ENCODE results near the gene UCK1. TPM values are rescaled to one million over a fixed set of nuclear protein-coding genes. Genes with fewer than 3 reads are reported as not detected.

The UCK1 gene
- polyA plus RNA-seq, 2 of the 4 experiments (the other 2 are of a cell fraction) = 18.0 to 26.5 TPM

- ATAC-seq = no peak
- TF ChIP-seq CHD4 (IDR thresholded peaks at IDR 0.05; ENCODE audit: borderline replicate concordance) = no peak
- no peak for TF ChIP-seq KDM5A (IDR thresholded peaks at IDR 0.05)
- no peak for TF ChIP-seq BHLHE40 (IDR thresholded peaks at IDR 0.05; ENCODE audit: low read depth, low read length)
- no peak for TF ChIP-seq ATOH8 (CRISPR knock-in tag; IDR thresholded peaks at IDR 0.05; ENCODE audit: low read depth)
- TF ChIP-seq CHD2 (IDR thresholded peaks at IDR 0.05; ENCODE audit: low read length, partially characterized antibody) = no peak
- TF ChIP-seq RNF2 (IDR thresholded peaks at IDR 0.05; ENCODE audit: borderline replicate concordance, low read depth) = no peak
- TF ChIP-seq USF2 (IDR thresholded peaks at IDR 0.05) = no peak
- no peak for TF ChIP-seq HDAC2 (IDR thresholded peaks at IDR 0.05)
- TF ChIP-seq FOSB (CRISPR knock-in tag; IDR thresholded peaks at IDR 0.05) = no peak
- no peak for TF ChIP-seq MAX (IDR thresholded peaks at IDR 0.05)
- TF ChIP-seq EHMT2 (IDR thresholded peaks at IDR 0.05; ENCODE audit: low read depth) = no peak
- TF ChIP-seq EP300 (IDR thresholded peaks at IDR 0.05) = no peak
- no peak for TF ChIP-seq ELK1 (IDR thresholded peaks at IDR 0.05; ENCODE audit: low read depth, low read length)
- no peak for TF ChIP-seq ZSCAN20 (CRISPR knock-in tag; IDR thresholded peaks at IDR 0.05)
- TF ChIP-seq TFCP2L1 (CRISPR knock-in tag; IDR thresholded peaks at IDR 0.05) = no peak
Measured at GRCh38 chr9:131511880-131512279, 19.2 kb downstream of the UCK1 start.

GRCh38 chr9:131511416-131511815 lies 19.6 kb downstream of the UCK1 start:
- no peaks in the 10 kb centered on the region for H3K9me3 ChIP-seq
- H3K4me1 ChIP-seq = no peaks in the 10 kb centered on the region
- FAIRE-seq (no peak), ATAC-seq (no peak), DNase-seq (ENCODE audit: low read depth in 1 of 2, low spot score in 1 of 2) (no peak)
- CTCF ChIA-PET = interaction anchor here (0.8 to 1.7 kb wide), 3 partner anchors 44 to 161 kb away, joined by 3 to 4 read pairs (median 3); no protein-coding TSS in a partner anchor
- H3K4me3 ChIP-seq = no peak overlapping the region
- H3K4me2 ChIP-seq = no peak overlapping the region
- 77% methylated on average over 7 of the region's 7 CpGs for WGBS (ENCODE audit: missing lambda C conversion rate)
- H3K27ac ChIP-seq = no peak overlapping the region
- POLR2A ChIA-PET = no interaction called here
- TF ChIP-seq RFX5 (IDR thresholded peaks at IDR 0.05) (no peak), ZSCAN20 (CRISPR knock-in tag; IDR thresholded peaks at IDR 0.05) (no peak), HOXB5 (CRISPR knock-in tag; IDR thresholded peaks at IDR 0.05) (no peak), HEYL (CRISPR knock-in tag; IDR thresholded peaks at IDR 0.05) (no peak), MAX (IDR thresholded peaks at IDR 0.05) (no peak), PHF8 (IDR thresholded peaks at IDR 0.05; ENCODE audit: borderline replicate concordance, low read depth) (no peak), BCL3 (IDR thresholded peaks at IDR 0.05) (no peak), ZFP36 (IDR thresholded peaks at IDR 0.05; ENCODE audit: borderline replicate concordance, partially characterized antibody) (no peak), MYC (IDR thresholded peaks at IDR 0.05; ENCODE audit: borderline replicate concordance, low read length) (no peak), MAFK (IDR thresholded peaks at IDR 0.05; ENCODE audit: partially characterized antibody) (no peak), USF2 (IDR thresholded peaks at IDR 0.05) (no peak), TP53 (CRISPR knock-in tag; IDR thresholded peaks at IDR 0.05) (no peak), HDAC2 (IDR thresholded peaks at IDR 0.05) (no peak), REST (IDR thresholded peaks at IDR 0.05) (no peak), RNF2 (IDR thresholded peaks at IDR 0.05; ENCODE audit: borderline replicate concordance, low read depth) (no peak), ELK1 (IDR thresholded peaks at IDR 0.05; ENCODE audit: low read depth, low read length) (no peak), ESRRA (IDR thresholded peaks at IDR 0.05; ENCODE audit: borderline replicate concordance, low read length) (no peak)

More at GRCh38 chr9:131511880-131512279, 19.2 kb downstream of the UCK1 start:
- Histone ChIP-seq H3K4me3 (no peak overlapping the region), H3K27ac (no peak overlapping the region), H3K9me3 (no peaks in the 10 kb centered on the region), H3K4me1 (no peaks in the 10 kb centered on the region), H3K4me2 (no peak overlapping the region)
- 90% methylated on average over 6 of the region's 6 CpGs for WGBS (ENCODE audit: missing lambda C conversion rate)
- CTCF ChIA-PET = interaction anchor here (0.8 to 1.7 kb wide), 3 partner anchors 44 to 162 kb away, joined by 3 to 4 read pairs (median 3); no protein-coding TSS in a partner anchor
- POLR2A ChIA-PET = no interaction called here
- DNase-seq (ENCODE audit: low read depth in 1 of 2, low spot score in 1 of 2) (no peak), FAIRE-seq (no peak)
